Renal pelvis (tissue), 4 donors: ENCODE results near the gene SOX30. TPM values are rescaled to one million over a fixed set of nuclear protein-coding genes. Genes with fewer than 3 reads are reported as not detected.

ENCODE experiments used
- DNase-seq: peaks from one replicate; pipeline ENCODE4 v3.0.0-alpha.2; 2013
- polyA plus RNA-seq, 3 donors: library from polyadenylated mRNA; unstranded; fragments of 120-200 nt; gene quantifications; one replicate each; pipeline ENCODE4 v1.2.1, GENCODE V29; 2013; ENCODE audit not compliant: insufficient read length in 3 of 3

The SOX30 gene
- polyA plus RNA-seq, 3 donors, result 0.58 to 0.68 (median 0.64) TPM

DNA sequence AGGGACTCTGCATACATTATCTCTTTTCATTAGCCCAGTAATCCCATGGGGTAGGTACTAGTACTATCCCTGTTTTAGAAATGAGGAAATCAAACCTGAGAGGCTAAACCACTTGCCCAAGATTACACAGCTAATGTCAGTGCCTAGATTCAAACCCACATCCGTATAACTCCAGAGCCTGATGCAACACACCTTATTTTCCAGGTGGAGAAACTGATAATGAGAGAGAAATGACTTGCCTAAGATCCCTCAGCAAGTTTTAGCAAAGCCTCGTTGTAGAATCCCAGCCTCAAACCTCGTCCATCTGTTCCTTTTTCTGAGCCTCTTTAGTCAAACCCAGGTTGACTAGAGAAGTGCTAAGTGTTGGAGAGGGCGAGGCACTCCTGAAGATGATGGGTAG, 75.6 kb downstream of the SOX30 start:
- no peak for DNase-seq

Other genes with a start within 250 kb of the SOX30 start
- under 1 TPM; 0.45 to 0.75 (median 0.67) TPM for gene NIPAL4, start 192.2 kb downstream of the SOX30 start, polyA plus RNA-seq
- 10 to 100 TPM in 2 of 3 donors, 1 to 10 TPM in 1; 9.8 to 11.1 (median 11.1) TPM for gene ADAM19, start 76.7 kb downstream of the SOX30 start, polyA plus RNA-seq
- gene C5orf52, start 19.1 kb upstream of the SOX30 start, polyA plus RNA-seq, result not detected
- gene THG1L, start 79.0 kb upstream of the SOX30 start, polyA plus RNA-seq, result 10 to 100 TPM; 24.4 to 26.7 (median 26.0) TPM
- 1 to 10 TPM; 7.4 to 8.5 (median 7.7) TPM for gene LSM11, start 91.3 kb upstream of the SOX30 start, polyA plus RNA-seq
- 100 to 1,000 TPM; 115 to 145 (median 139) TPM for gene CLINT1, start 206.7 kb upstream of the SOX30 start, polyA plus RNA-seq